ENCODE data around the gene LONP1. TPM values are rescaled to one million over a fixed set of nuclear protein-coding genes. Genes with fewer than 3 reads are reported as not detected.

LONP1 gene
- total and polyA plus RNA-seq, 4 donors, result 32.3 to 83.9 (median 57.5) TPM

DNA sequence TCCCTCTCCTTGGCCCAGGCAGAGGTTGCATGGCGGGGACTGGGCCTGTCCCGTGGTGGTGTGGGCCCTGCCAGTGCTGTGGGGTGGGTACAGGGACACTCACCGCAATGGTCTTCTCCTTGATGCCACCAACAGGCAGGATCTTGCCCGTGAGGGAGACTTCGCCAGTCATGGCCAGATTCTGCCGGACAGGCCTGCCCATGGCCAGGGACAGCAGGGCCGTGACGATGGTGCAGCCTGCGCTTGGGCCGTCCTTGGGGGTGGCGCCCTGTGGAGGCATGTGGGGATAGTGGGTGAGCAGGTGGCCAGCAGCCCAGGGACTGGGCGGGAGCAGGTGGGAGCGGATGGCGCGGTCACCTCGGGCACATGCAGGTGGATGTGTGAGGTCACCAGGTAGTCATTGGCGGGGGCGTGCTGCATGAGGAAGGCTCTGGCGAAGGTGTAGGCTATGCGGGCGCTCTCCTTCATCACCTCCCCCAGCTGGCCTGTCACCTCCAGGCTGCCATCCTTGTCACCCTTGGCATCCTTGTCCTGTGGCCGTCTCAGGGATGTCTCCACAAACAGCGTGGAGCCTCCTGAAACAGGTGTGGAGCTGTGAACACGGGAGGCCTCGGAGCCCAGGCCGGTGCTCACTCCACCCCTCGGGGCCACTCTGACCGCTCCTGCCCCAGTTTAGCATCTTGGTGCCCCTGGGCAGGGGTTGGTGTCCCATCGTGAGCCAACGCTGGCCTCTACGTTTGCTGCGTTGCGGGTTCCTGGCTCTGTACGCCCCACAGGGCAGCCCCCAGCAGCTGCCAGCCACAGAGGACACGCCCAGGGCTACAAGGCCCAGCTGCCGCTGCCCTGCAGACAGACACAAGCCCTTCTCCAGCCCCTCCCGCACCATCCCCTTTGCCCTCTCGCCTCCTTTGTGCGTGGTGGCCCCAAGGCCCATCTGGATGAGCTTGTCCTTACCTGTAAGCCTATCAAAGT is 26.5 kb downstream of the LONP1 start (continued):
- TF ChIP-seq, protein P1, sequence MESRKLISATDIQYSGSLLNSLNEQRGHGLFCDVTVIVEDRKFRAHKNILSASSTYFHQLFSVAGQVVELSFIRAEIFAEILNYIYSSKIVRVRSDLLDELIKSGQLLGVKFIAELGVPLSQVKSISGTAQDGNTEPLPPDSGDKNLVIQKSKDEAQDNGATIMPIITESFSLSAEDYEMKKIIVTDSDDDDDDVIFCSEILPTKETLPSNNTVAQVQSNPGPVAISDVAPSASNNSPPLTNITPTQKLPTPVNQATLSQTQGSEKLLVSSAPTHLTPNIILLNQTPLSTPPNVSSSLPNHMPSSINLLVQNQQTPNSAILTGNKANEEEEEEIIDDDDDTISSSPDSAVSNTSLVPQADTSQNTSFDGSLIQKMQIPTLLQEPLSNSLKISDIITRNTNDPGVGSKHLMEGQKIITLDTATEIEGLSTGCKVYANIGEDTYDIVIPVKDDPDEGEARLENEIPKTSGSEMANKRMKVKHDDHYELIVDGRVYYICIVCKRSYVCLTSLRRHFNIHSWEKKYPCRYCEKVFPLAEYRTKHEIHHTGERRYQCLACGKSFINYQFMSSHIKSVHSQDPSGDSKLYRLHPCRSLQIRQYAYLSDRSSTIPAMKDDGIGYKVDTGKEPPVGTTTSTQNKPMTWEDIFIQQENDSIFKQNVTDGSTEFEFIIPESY (IDR thresholded peaks at IDR 0.05), result no peak
- no peak for TF ChIP-seq HNF4A (conservative IDR thresholded peaks at IDR 0.05)
- TF ChIP-seq, protein P2, sequence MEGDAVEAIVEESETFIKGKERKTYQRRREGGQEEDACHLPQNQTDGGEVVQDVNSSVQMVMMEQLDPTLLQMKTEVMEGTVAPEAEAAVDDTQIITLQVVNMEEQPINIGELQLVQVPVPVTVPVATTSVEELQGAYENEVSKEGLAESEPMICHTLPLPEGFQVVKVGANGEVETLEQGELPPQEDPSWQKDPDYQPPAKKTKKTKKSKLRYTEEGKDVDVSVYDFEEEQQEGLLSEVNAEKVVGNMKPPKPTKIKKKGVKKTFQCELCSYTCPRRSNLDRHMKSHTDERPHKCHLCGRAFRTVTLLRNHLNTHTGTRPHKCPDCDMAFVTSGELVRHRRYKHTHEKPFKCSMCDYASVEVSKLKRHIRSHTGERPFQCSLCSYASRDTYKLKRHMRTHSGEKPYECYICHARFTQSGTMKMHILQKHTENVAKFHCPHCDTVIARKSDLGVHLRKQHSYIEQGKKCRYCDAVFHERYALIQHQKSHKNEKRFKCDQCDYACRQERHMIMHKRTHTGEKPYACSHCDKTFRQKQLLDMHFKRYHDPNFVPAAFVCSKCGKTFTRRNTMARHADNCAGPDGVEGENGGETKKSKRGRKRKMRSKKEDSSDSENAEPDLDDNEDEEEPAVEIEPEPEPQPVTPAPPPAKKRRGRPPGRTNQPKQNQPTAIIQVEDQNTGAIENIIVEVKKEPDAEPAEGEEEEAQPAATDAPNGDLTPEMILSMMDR (IDR thresholded peaks at IDR 0.05; ENCODE audit: low read depth, low read length, missing input control), result no peak
- TF ChIP-seq, protein P3, sequence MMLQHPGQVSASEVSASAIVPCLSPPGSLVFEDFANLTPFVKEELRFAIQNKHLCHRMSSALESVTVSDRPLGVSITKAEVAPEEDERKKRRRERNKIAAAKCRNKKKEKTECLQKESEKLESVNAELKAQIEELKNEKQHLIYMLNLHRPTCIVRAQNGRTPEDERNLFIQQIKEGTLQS (IDR thresholded peaks at IDR 0.05), result no peak
- TF ChIP-seq GABPA (IDR thresholded peaks at IDR 0.05 in 1 of 2, conservative IDR thresholded peaks at IDR 0.05 in 1 of 2), result no peak

DNA sequence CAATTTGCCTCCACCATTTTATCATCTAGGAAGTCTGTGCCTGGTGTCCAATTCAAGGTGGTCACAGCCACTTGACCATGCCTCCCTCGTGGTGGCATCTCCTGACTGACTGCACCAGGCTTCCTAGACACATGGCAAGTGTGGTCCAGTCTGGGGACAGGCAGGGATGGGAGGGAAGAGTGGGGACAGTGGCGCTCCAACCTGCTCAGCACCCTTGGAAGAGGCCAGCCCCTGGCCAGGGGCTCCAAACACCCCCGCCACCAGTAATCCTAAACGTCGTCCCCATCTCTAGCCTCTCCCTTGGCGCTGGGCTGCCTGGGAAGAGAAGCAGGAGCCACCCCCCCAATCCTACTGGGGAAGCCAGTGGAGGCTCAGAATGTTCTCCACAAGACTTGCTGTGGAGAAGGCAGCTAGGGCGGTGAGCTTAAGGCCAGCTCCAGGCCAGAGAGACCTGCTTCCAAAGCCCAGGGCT is 27.2 kb downstream of the LONP1 start:
- 82% methylated on average over 7 of the region's 7 CpGs for WGBS
- H3K27ac ChIP-seq (ENCODE audit: low read depth in 1 of 2, low read length in 2 of 2), result no peak overlapping the region
- H3K9me3 ChIP-seq (ENCODE audit: control insufficient read depth in 4 of 4, low read length in 3 of 4), result no peaks in the 10 kb centered on the region
- no peak overlapping the region for H3K9ac ChIP-seq (ENCODE audit: low read depth in 1 of 2, low read length in 2 of 2)
- DNase-seq (ENCODE audit: low spot score), result no peak
- H3K4me3 ChIP-seq (ENCODE audit: low read depth in 1 of 3, low read length in 3 of 3), result no peak overlapping the region
- TF ChIP-seq YY1 (IDR thresholded peaks at IDR 0.05), result no peak
- TF ChIP-seq, protein P3 (IDR thresholded peaks at IDR 0.05), result no peak
- TF ChIP-seq TAF1 (conservative IDR thresholded peaks at IDR 0.05), result no peak
- TF ChIP-seq, protein P4, sequence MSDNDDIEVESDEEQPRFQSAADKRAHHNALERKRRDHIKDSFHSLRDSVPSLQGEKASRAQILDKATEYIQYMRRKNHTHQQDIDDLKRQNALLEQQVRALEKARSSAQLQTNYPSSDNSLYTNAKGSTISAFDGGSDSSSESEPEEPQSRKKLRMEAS (IDR thresholded peaks at IDR 0.05), result no peak
- TF ChIP-seq HNF4A (conservative IDR thresholded peaks at IDR 0.05), result no peak
- TF ChIP-seq, protein P1 (IDR thresholded peaks at IDR 0.05), result no peak
- TF ChIP-seq SP1 (IDR thresholded peaks at IDR 0.05), result no peak
- no peak for TF ChIP-seq NR2F2 (IDR thresholded peaks at IDR 0.05)
- no peak for TF ChIP-seq JUND (IDR thresholded peaks at IDR 0.05)
- no peak for TF ChIP-seq GABPA (IDR thresholded peaks at IDR 0.05 in 1 of 2, conservative IDR thresholded peaks at IDR 0.05 in 1 of 2)
- TF ChIP-seq, protein P5, sequence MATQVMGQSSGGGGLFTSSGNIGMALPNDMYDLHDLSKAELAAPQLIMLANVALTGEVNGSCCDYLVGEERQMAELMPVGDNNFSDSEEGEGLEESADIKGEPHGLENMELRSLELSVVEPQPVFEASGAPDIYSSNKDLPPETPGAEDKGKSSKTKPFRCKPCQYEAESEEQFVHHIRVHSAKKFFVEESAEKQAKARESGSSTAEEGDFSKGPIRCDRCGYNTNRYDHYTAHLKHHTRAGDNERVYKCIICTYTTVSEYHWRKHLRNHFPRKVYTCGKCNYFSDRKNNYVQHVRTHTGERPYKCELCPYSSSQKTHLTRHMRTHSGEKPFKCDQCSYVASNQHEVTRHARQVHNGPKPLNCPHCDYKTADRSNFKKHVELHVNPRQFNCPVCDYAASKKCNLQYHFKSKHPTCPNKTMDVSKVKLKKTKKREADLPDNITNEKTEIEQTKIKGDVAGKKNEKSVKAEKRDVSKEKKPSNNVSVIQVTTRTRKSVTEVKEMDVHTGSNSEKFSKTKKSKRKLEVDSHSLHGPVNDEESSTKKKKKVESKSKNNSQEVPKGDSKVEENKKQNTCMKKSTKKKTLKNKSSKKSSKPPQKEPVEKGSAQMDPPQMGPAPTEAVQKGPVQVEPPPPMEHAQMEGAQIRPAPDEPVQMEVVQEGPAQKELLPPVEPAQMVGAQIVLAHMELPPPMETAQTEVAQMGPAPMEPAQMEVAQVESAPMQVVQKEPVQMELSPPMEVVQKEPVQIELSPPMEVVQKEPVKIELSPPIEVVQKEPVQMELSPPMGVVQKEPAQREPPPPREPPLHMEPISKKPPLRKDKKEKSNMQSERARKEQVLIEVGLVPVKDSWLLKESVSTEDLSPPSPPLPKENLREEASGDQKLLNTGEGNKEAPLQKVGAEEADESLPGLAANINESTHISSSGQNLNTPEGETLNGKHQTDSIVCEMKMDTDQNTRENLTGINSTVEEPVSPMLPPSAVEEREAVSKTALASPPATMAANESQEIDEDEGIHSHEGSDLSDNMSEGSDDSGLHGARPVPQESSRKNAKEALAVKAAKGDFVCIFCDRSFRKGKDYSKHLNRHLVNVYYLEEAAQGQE (IDR thresholded peaks at IDR 0.05), result no peak
- TF ChIP-seq FOXA1 (IDR thresholded peaks at IDR 0.05), result no peak
- no peak for TF ChIP-seq HNF4G (IDR thresholded peaks at IDR 0.05)
- no peak for TF ChIP-seq EGR1 (IDR thresholded peaks at IDR 0.05; ENCODE audit: low read depth in 2 of 2)
- TF ChIP-seq, protein P2 (IDR thresholded peaks at IDR 0.05; ENCODE audit: low read depth, low read length, missing input control), result no peak
- no peak for TF ChIP-seq RXRA (IDR thresholded peaks at IDR 0.05)
- TF ChIP-seq FOXA2 (IDR thresholded peaks at IDR 0.05), result no peak
- TF ChIP-seq RAD21 (IDR thresholded peaks at IDR 0.05), result no peak
- H3K27me3 ChIP-seq (ENCODE audit: control insufficient read depth in 4 of 4, insufficient read depth in 4 of 4, low read length in 3 of 4), result no peaks in the 10 kb centered on the region
- peaks cover 6 to 21% (median 10%) of the 10 kb centered on the region in 4 donors for H3K4me1 ChIP-seq (ENCODE audit: control insufficient read depth in 4 of 4, insufficient read depth in 4 of 4, low read length in 3 of 4)
- H3K36me3 ChIP-seq (ENCODE audit: control insufficient read depth in 4 of 4, insufficient read depth in 3 of 4, low read depth in 1 of 4, low read length in 3 of 4), result peaks cover 11 to 53% (median 21%) of the 10 kb centered on the region in 4 donors

Data from liver (tissue), 9 donors.